ENCODE data around the gene LMX1A.
A peak's percentile ranks its signal among the peaks of the same experiment; 100 is the strongest.

Gene LMX1A

GRCh38 chr1:165355977-165356811 lies at the start of gene LMX1A:
Gene LMX1A, minus strand, starts transcription at chr1:165356715. Its CDS starts 1,156 bp downstream, at chr1:165355559.
- no peak for DNase-seq

- peak; percentile 51 for DNase-seq
These were observed 47.4 kb upstream of the LMX1A start for GRCh38 chr1:165403835-165404482.

GRCh38 chr1:165402517-165403111 lies 46.1 kb upstream of the LMX1A start:
- DNase-seq: no peak

GRCh38 chr1:165397944-165398343 lies 41.4 kb upstream of the LMX1A start:
- peak; percentile 53 for DNase-seq

GRCh38 chr1:165395901-165396300 lies 39.4 kb upstream of the LMX1A start:
- no peak for DNase-seq

GRCh38 chr1:165395478-165395877 lies 39.0 kb upstream of the LMX1A start:
- no peak for DNase-seq

GRCh38 chr1:165392634-165393571 lies 36.4 kb upstream of the LMX1A start:
- peak; percentile 93 for DNase-seq

- DNase-seq: no peak
These were observed 33.1 kb upstream of the LMX1A start for GRCh38 chr1:165389609-165390008.

- no peak for DNase-seq
These were observed 31.4 kb upstream of the LMX1A start for GRCh38 chr1:165387961-165388360.

- no peak for DNase-seq
These were observed 31.0 kb upstream of the LMX1A start for GRCh38 chr1:165387505-165387904.

- DNase-seq: no peak
These were observed 27.3 kb upstream of the LMX1A start for GRCh38 chr1:165383599-165384405.

- no peak for DNase-seq
These were observed 26.6 kb upstream of the LMX1A start for GRCh38 chr1:165383067-165383466.

- DNase-seq: no peak
These were observed 25.4 kb upstream of the LMX1A start for GRCh38 chr1:165381745-165382505.

GRCh38 chr1:165376811-165377311 lies 20.3 kb upstream of the LMX1A start:
- DNase-seq: no peak

GRCh38 chr1:165376041-165376810 lies 19.7 kb upstream of the LMX1A start:
- no peak for DNase-seq

GRCh38 chr1:165375623-165376022 lies 19.1 kb upstream of the LMX1A start:
- DNase-seq: no peak

- no peak for DNase-seq
These were observed 15.2 kb upstream of the LMX1A start for GRCh38 chr1:165371588-165372225.

GRCh38 chr1:165369255-165369848 lies 12.8 kb upstream of the LMX1A start:
- peak; percentile 68 for DNase-seq

- DNase-seq: peak; percentile 83
These were observed 11.0 kb upstream of the LMX1A start for GRCh38 chr1:165367375-165367993.
